ENCODE results near the gene SMAP2. TPM values are rescaled to one million over a fixed set of nuclear protein-coding genes. Genes with fewer than 3 reads are reported as not detected.

Gene SMAP2
- total and polyA plus RNA-seq, 3 experiments from 2014 or later, result 144 to 340 (median 146) TPM

Other genes with a start within 250 kb of the SMAP2 start
- gene RLF, start 212.3 kb upstream of the SMAP2 start, total RNA-seq, result 10 to 100 TPM; 13.6 to 14.0 TPM
- gene RLF, start 212.3 kb upstream of the SMAP2 start, polyA plus RNA-seq, result 9.4 TPM
- not detected for gene TMCO2, start 125.8 kb upstream of the SMAP2 start, total RNA-seq
- gene TMCO2, start 125.8 kb upstream of the SMAP2 start, polyA plus RNA-seq, result not detected
- 10 to 100 TPM; 51.0 to 53.7 TPM for gene ZMPSTE24, start 115.5 kb upstream of the SMAP2 start, total RNA-seq
- gene ZMPSTE24, start 115.5 kb upstream of the SMAP2 start, polyA plus RNA-seq, result 32.5 TPM
- 1 to 10 TPM; 4.4 to 5.5 TPM for gene COL9A2, start 56.4 kb upstream of the SMAP2 start, total RNA-seq
- gene COL9A2, start 56.4 kb upstream of the SMAP2 start, polyA plus RNA-seq, result 0.68 TPM
- gene ZFP69B, start 76.7 kb downstream of the SMAP2 start, total RNA-seq, result 1 to 10 TPM; 5.6 to 5.9 TPM
- 2.3 TPM for gene ZFP69B, start 76.7 kb downstream of the SMAP2 start, polyA plus RNA-seq
- gene ZFP69, start 103.6 kb downstream of the SMAP2 start, total RNA-seq, result 1 to 10 TPM; 2.8 to 2.9 TPM
- gene ZFP69, start 103.6 kb downstream of the SMAP2 start, polyA plus RNA-seq, result 5.4 TPM
- gene EXO5, start 135.0 kb downstream of the SMAP2 start, total RNA-seq, result 10 to 100 TPM; 14.7 to 14.9 TPM
- 8.3 TPM for gene EXO5, start 135.0 kb downstream of the SMAP2 start, polyA plus RNA-seq
- gene ZNF684, start 157.9 kb downstream of the SMAP2 start, total RNA-seq, result 1 to 10 TPM; 4.5 to 4.7 TPM
- gene ZNF684, start 157.9 kb downstream of the SMAP2 start, polyA plus RNA-seq, result 5.9 TPM

Data from CD8-positive, alpha-beta memory T cell (primary cell).